ENCODE measurements around the gene ZNRF3.

Gene ZNRF3

GRCh38 chr22:28967969-28968368 is 84.6 kb downstream of the ZNRF3 start:
- TF ChIP-seq CTCF (IDR thresholded peaks at IDR 0.05) (no peak), ZFX (IDR thresholded peaks at IDR 0.05; ENCODE audit: borderline replicate concordance) (no peak)
- H3K27ac ChIP-seq, result no peak overlapping the region

GRCh38 chr22:28969401-28970168 is 86.2 kb downstream of the ZNRF3 start:
- TF ChIP-seq ZFX (IDR thresholded peaks at IDR 0.05; ENCODE audit: borderline replicate concordance) (no peak), CTCF (IDR thresholded peaks at IDR 0.05) (no peak)
- peak overlapping the region; percentile 65 for H3K27ac ChIP-seq

GRCh38 chr22:28973352-28973751 is 90.0 kb downstream of the ZNRF3 start:
- H3K27ac ChIP-seq, result no peak overlapping the region
- TF ChIP-seq ZFX (IDR thresholded peaks at IDR 0.05; ENCODE audit: borderline replicate concordance) (no peak), CTCF (IDR thresholded peaks at IDR 0.05) (no peak)

GRCh38 chr22:28977060-28977459 is 93.7 kb downstream of the ZNRF3 start:
- H3K27ac ChIP-seq, result no peak overlapping the region
- TF ChIP-seq ZFX (IDR thresholded peaks at IDR 0.05; ENCODE audit: borderline replicate concordance) (no peak), CTCF (IDR thresholded peaks at IDR 0.05) (no peak)

- no peak for TF ChIP-seq ZFX (IDR thresholded peaks at IDR 0.05; ENCODE audit: borderline replicate concordance)
- no peak for TF ChIP-seq CTCF (IDR thresholded peaks at IDR 0.05)
- no peak overlapping the region for H3K27ac ChIP-seq
Observed at GRCh38 chr22:28977481-28977971, 94.2 kb downstream of the ZNRF3 start.

- no peak overlapping the region for H3K27ac ChIP-seq
- TF ChIP-seq CTCF (IDR thresholded peaks at IDR 0.05), result no peak
- no peak for TF ChIP-seq ZFX (IDR thresholded peaks at IDR 0.05; ENCODE audit: borderline replicate concordance)
Observed at GRCh38 chr22:28978158-28978557, 94.8 kb downstream of the ZNRF3 start.
